IMR-90 (cell line): ENCODE data around the gene FEV. TPM values are rescaled to one million over a fixed set of nuclear protein-coding genes. Genes with fewer than 3 reads are reported as not detected.

Source experiments
- ATAC-seq: fragments of 200-7000 bp; cut with Tn5 transposase; 2 replicates; pipeline ENCODE4 v1.9.1; 2020; ENCODE audit warnings: low read depth, mild to moderate bottlenecking, moderate library complexity
- BruUV-seq: library from RNA; stranded (reverse); fragments of 400-500 nt; replicated peaks from 2 replicates; lab custom pipeline; 2021; lab: Mats Ljungman, UMichigan
- CTCF ChIA-PET: fragments of 300-600 bp; formaldehyde crosslinking; extraction: SDS; loops from one replicate; lab custom pipeline; 2021; ENCODE audit warnings: antibody characterized with exemption; lab: Yijun Ruan, JAX
- POLR2A ChIA-PET: fragments of 300-600 bp; sonication (Branson Sonifier 250); formaldehyde crosslinking; loops from one replicate; lab custom pipeline; 2022; ENCODE audit warnings: antibody characterized with exemption; ENCODE audit not compliant: unreplicated experiment; lab: Charles Lee
- DNase-seq: peaks from one replicate; pipeline ENCODE4 v3.0.0; 2013
- H2AFZ ChIP-seq: replicated peaks from 2 replicates; pipeline ENCODE3; 2013; ENCODE audit warnings: low read length, mild to moderate bottlenecking; ENCODE audit not compliant: poor library complexity
- H2AK5ac ChIP-seq: 2 replicates; pipeline ENCODE4 v1.6.1; 2013; ENCODE audit warnings: low read depth, low read length, inconsistent platforms
- H2AK9ac ChIP-seq: replicated peaks from 2 replicates; pipeline ENCODE3; 2013; ENCODE audit warnings: mild to moderate bottlenecking, low read depth, low read length, moderate library complexity; ENCODE audit not compliant: poor library complexity
- H2BK120ac ChIP-seq: 2 replicates; pipeline ENCODE4 v1.6.1; 2013; ENCODE audit warnings: low read depth, low read length, inconsistent platforms
- H2BK15ac ChIP-seq: 3 replicates; pipeline ENCODE4 v1.6.1; 2013; ENCODE audit warnings: low read depth, low read length, inconsistent platforms
- H2BK20ac ChIP-seq: 2 replicates; pipeline ENCODE4 v1.6.1; 2013; ENCODE audit warnings: low read depth, mild to moderate bottlenecking, inconsistent platforms, low read length, moderate library complexity
- H2BK5ac ChIP-seq: 2 replicates; pipeline ENCODE4 v1.6.1; 2013; ENCODE audit warnings: mild to moderate bottlenecking, low read depth, low read length, inconsistent platforms; ENCODE audit not compliant: poor library complexity, severe bottlenecking
- H3K14ac ChIP-seq: replicated peaks from 2 replicates; pipeline ENCODE4 v1.6.1; 2013; ENCODE audit warnings: low read depth, low read length, inconsistent platforms
- H3K18ac ChIP-seq: 2 replicates; pipeline ENCODE4 v1.6.1; 2013; ENCODE audit warnings: low read depth, low read length, control low read depth
- H3K23ac ChIP-seq: 2 replicates; pipeline ENCODE4 v1.6.1; 2013; ENCODE audit warnings: low read depth, low read length, inconsistent platforms
- H3K27ac ChIP-seq: 2 replicates; pipeline ENCODE4 v1.5.1; 2013; ENCODE audit warnings: mild to moderate bottlenecking, control low read depth, low read length; ENCODE audit not compliant: insufficient read depth
- H3K27me3 ChIP-seq: 2 replicates; pipeline ENCODE4 v1.6.1; 2013; ENCODE audit warnings: low read length; ENCODE audit not compliant: control insufficient read depth, insufficient read depth
- H3K36me3 ChIP-seq: 2 replicates; pipeline ENCODE4 v1.6.1; 2013; ENCODE audit warnings: low read length, mixed read lengths; ENCODE audit not compliant: control insufficient read depth, insufficient read depth
- H3K4ac ChIP-seq: 2 replicates; pipeline ENCODE4 v1.6.1; 2013; ENCODE audit warnings: low read depth, low read length, inconsistent platforms
- H3K4me1 ChIP-seq: 2 replicates; pipeline ENCODE4 v1.6.1; 2013; ENCODE audit warnings: low read length, mixed read lengths; ENCODE audit not compliant: control insufficient read depth, insufficient read depth
- H3K4me2 ChIP-seq: 2 replicates; pipeline ENCODE4 v1.6.1; 2013; ENCODE audit warnings: low read depth, mild to moderate bottlenecking, control low read depth, low read length, moderate library complexity
- H3K4me3 ChIP-seq: 2 replicates; pipeline ENCODE4 v1.5.1; 2013; ENCODE audit warnings: low read depth, mild to moderate bottlenecking, control low read depth, low read length, moderate library complexity; ENCODE audit not compliant: insufficient read depth
- H3K56ac ChIP-seq: 2 replicates; pipeline ENCODE4 v1.6.1; 2013; ENCODE audit warnings: low read length, inconsistent platforms; ENCODE audit not compliant: insufficient read depth; ENCODE audit errors: extremely low read depth
- H3K79me1 ChIP-seq, 2 experiments: 2 replicates each; pipeline ENCODE4 v1.6.1; 2013; ENCODE audit warnings: low read length in 2 of 2, inconsistent platforms in 1 of 2, low read depth in 1 of 2
- H3K9ac ChIP-seq: 2 replicates; pipeline ENCODE4 v1.6.1; 2013; ENCODE audit warnings: low read depth, low read length, control low read depth
- H3K9me1 ChIP-seq: 2 replicates; pipeline ENCODE4 v1.6.1; 2013; ENCODE audit warnings: low read length, inconsistent platforms; ENCODE audit not compliant: insufficient read depth
- H3K9me3 ChIP-seq: 2 replicates; pipeline ENCODE4 v1.6.1; 2013; ENCODE audit warnings: low read length; ENCODE audit not compliant: control insufficient read depth, insufficient read depth
- H4K20me1 ChIP-seq: 2 replicates; pipeline ENCODE4 v1.6.1; 2013; ENCODE audit warnings: low read length, inconsistent platforms; ENCODE audit not compliant: insufficient read depth
- H4K5ac ChIP-seq: 2 replicates; pipeline ENCODE4 v1.6.1; 2013; ENCODE audit warnings: mild to moderate bottlenecking, low read depth, low read length, control low read depth
- H4K8ac ChIP-seq, 2 experiments: 2 replicates each; pipeline ENCODE4 v1.6.1; 2013; ENCODE audit warnings: low read depth in 2 of 2, low read length in 2 of 2, control low read depth in 1 of 2, inconsistent platforms in 1 of 2
- H4K91ac ChIP-seq: 2 replicates; pipeline ENCODE4 v1.6.1; 2013; ENCODE audit warnings: low read depth, low read length, inconsistent platforms; ENCODE audit not compliant: insufficient read depth
- USF2 ChIP-seq: fragments of 150-350 bp; IDR thresholded peaks from 2 replicates; pipeline ENCODE4 v1.6.1; 2017; ENCODE audit warnings: mild to moderate bottlenecking, antibody characterized with exemption, low read length, low read depth
- WGBS, 2 experiments: methylation state at CpG; one replicate each; pipeline versions ENCODE4 v1.1.5 to v1.1.7; 2013; ENCODE audit warnings: missing lambda C conversion rate in 2 of 2; ENCODE audit not compliant: insufficient read length in 1 of 2; ENCODE audit errors: extremely low coverage in 2 of 2; 5-methylcytosine and 5-hydroxymethylcytosine counted together
- dilution Hi-C: fragments of 300-500 bp; cut with HindIII; formaldehyde crosslinking; loops from one replicate; pipeline ENCODE4 v1.14.3; 2018; ENCODE audit warnings: low sequenced_read_pairs; ENCODE audit not compliant: unreplicated experiment
- in situ Hi-C: fragments of 300-500 bp; cut with MboI; formaldehyde crosslinking; loops from 3 replicates; pipeline ENCODE4 v1.14.3; 2019; ENCODE audit warnings: low sequenced_read_pairs, inconsistent platforms, mixed read lengths
- intact Hi-C: fragments of 100-400 bp; cut with micrococcal nuclease; formaldehyde crosslinking; loops from 2 replicates; pipeline ENCODE4 v1.10.0; 2022
- polyA plus RNA-seq, 3 experiments: library from polyadenylated mRNA; depleted of rRNA; stranded (reverse); fragments of >200 nt; gene quantifications; 2 replicates each; pipeline ENCODE4 v1.2.3, GENCODE V29; 2012; ENCODE audit warnings: low replicate concordance in 1 of 3
- total RNA-seq: library from RNA; depleted of rRNA; stranded (reverse); fragments of >200 nt; gene quantifications from 2 replicates; pipeline ENCODE4 v1.2.3, GENCODE V29; 2012
- TF ChIP-seq, protein P1 (sequence below): fragments of 150-350 bp; IDR thresholded peaks from 2 replicates; pipeline ENCODE4 v1.6.1; 2016; ENCODE audit warnings: low read depth, mild to moderate bottlenecking, low read length, moderate library complexity, borderline replicate concordance

FEV gene
- total and polyA plus RNA-seq, 2 of the 4 experiments (the other 2 are of a cell fraction) = not detected

DNA sequence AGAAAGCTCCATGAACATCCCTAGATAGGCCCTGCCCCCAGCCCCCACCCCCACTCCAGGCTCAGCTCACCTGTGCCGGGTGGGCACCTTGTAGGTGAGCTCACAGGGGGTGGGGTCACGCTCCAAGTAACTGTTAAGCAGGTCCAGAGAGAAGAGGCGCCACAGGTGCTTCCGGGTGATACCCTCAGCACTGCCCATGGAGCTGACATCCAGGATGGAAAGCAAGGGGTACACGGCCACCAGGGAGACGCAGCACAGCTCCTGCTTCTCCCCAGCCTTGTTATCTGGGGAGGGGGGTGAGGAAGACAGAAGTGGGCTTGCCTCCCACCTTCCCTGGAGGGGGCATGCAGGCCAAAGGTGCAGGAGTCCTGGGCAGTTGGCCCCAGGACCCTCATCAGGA, 34.5 kb upstream of the FEV start:
- no TSS peak for BruUV-seq
- Histone ChIP-seq H3K4ac (no peak overlapping the region), H3K4me2 (no peak overlapping the region), H3K9me3 (no peaks in the 10 kb centered on the region), H4K5ac (no peak overlapping the region), H3K4me3 (no peak overlapping the region), H3K79me1 (no peaks in the 10 kb centered on the region), H4K20me1 (no peaks in the 10 kb centered on the region), H2BK20ac (no peak overlapping the region), H3K36me3 (no peaks in the 10 kb centered on the region), H2AFZ (no peak overlapping the region), H3K27ac (no peak overlapping the region), H4K8ac (no peak overlapping the region), H2BK120ac (no peak overlapping the region), H4K91ac (no peak overlapping the region), H3K9ac (no peak overlapping the region), H3K14ac (no peak overlapping the region), H3K23ac (no peak overlapping the region), H2AK5ac (no peak overlapping the region), H3K27me3 (peaks cover 71% of the 10 kb centered on the region), H2BK15ac (no peak overlapping the region), H3K56ac (no peak overlapping the region), H2BK5ac (no peak overlapping the region), H2AK9ac (no peak overlapping the region), H3K4me1 (no peaks in the 10 kb centered on the region), H3K9me1 (peaks cover 3% of the 10 kb centered on the region; the same call in 1 of the 2 replicates), H3K18ac (no peak overlapping the region)
- TF ChIP-seq, protein P1, sequence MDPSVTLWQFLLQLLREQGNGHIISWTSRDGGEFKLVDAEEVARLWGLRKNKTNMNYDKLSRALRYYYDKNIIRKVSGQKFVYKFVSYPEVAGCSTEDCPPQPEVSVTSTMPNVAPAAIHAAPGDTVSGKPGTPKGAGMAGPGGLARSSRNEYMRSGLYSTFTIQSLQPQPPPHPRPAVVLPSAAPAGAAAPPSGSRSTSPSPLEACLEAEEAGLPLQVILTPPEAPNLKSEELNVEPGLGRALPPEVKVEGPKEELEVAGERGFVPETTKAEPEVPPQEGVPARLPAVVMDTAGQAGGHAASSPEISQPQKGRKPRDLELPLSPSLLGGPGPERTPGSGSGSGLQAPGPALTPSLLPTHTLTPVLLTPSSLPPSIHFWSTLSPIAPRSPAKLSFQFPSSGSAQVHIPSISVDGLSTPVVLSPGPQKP = no peak
- TF ChIP-seq USF2 = no peak
- in situ Hi-C loops (no loop called here), dilution Hi-C loops (no loop called here), intact Hi-C loops (no loop called here)
- ChIA-PET CTCF (no interaction called here), POLR2A (no interaction called here)
- ATAC-seq (no peak), DNase-seq (no peak)
- 42% methylated on average over 2 of the region's 6 CpGs; no CpG with 5 or more reads in 1 of the 2 experiments for WGBS, 2 experiments
